IPS-18c (cell line): ENCODE measurements around the gene NGF.
"Not testable (repeated sequence)": the region's sequence is repeated elsewhere in the genome, so short reads cannot be mapped to it uniquely, and the experiment has no call there.

Experiments used
- H3K4me3 ChIP-seq: 2 replicates; pipeline ENCODE4 v1.7.0; 2013; ENCODE audit warnings: low read depth, mild to moderate bottlenecking, low read length, moderate library complexity; ENCODE audit not compliant: insufficient read depth
- H3K9me3 ChIP-seq: one replicate; pipeline ENCODE4 v1.6.1; 2013; ENCODE audit warnings: mild to moderate bottlenecking, low read length, moderate library complexity; ENCODE audit not compliant: control insufficient read depth, insufficient read depth

NGF gene

GRCh38 chr1:115337633-115338456 lies at the start of gene NGF:
Gene NGF (minus strand): TSS chr1:115338249. CDS start chr1:115286795, 51,454 bp downstream.
- peak within 1 kb of the TSS; percentile 80 for H3K4me3 ChIP-seq
- no peaks in the 10 kb centered on the region for H3K9me3 ChIP-seq

GRCh38 chr1:115383455-115383854 lies 45.4 kb upstream of the NGF start:
- not testable (repeated sequence) for H3K4me3 ChIP-seq, H3K9me3 ChIP-seq

- Histone ChIP-seq H3K4me3 (no peak overlapping the region), H3K9me3 (no peaks in the 10 kb centered on the region)
These were observed 41.9 kb upstream of the NGF start for GRCh38 chr1:115379943-115380342.

- no peak overlapping the region for H3K4me3 ChIP-seq
These were observed 39.4 kb upstream of the NGF start for GRCh38 chr1:115377411-115377810.

GRCh38 chr1:115374598-115374997 lies 36.5 kb upstream of the NGF start:
- H3K9me3 ChIP-seq, result no peaks in the 10 kb centered on the region
- no peak overlapping the region for H3K4me3 ChIP-seq

More at GRCh38 chr1:115377411-115377810, 39.4 kb upstream of the NGF start:
- H3K9me3 ChIP-seq, result no peaks in the 10 kb centered on the region

- H3K9me3 ChIP-seq, result no peaks in the 10 kb centered on the region
These were observed 35.3 kb upstream of the NGF start for GRCh38 chr1:115373305-115373704.

GRCh38 chr1:115365738-115366137 lies 27.7 kb upstream of the NGF start:
- peaks cover 3% of the 10 kb centered on the region for H3K9me3 ChIP-seq
- no peak overlapping the region for H3K4me3 ChIP-seq

More at GRCh38 chr1:115373305-115373704, 35.3 kb upstream of the NGF start:
- H3K4me3 ChIP-seq, result no peak overlapping the region

- Histone ChIP-seq H3K9me3 (peaks cover 7% of the 10 kb centered on the region), H3K4me3 (no peak overlapping the region)
These were observed 26.7 kb upstream of the NGF start for GRCh38 chr1:115364780-115365155.

GRCh38 chr1:115364046-115364779 lies 26.2 kb upstream of the NGF start:
- no peak overlapping the region for H3K4me3 ChIP-seq
- peaks cover 10% of the 10 kb centered on the region for H3K9me3 ChIP-seq

GRCh38 chr1:115363171-115363570 lies 25.1 kb upstream of the NGF start:
- peaks cover 10% of the 10 kb centered on the region for H3K9me3 ChIP-seq
- no peak overlapping the region for H3K4me3 ChIP-seq

- H3K4me3 ChIP-seq, result not testable (repeated sequence)
These were observed 22.6 kb upstream of the NGF start for GRCh38 chr1:115360505-115361129.

GRCh38 chr1:115359787-115360452 lies 21.9 kb upstream of the NGF start:
- not testable (repeated sequence) for H3K9me3 ChIP-seq, H3K4me3 ChIP-seq

More at GRCh38 chr1:115360505-115361129, 22.6 kb upstream of the NGF start:
- H3K9me3 ChIP-seq, result not testable (repeated sequence)

- H3K9me3 ChIP-seq, result peaks cover 7% of the 10 kb centered on the region
- no peak overlapping the region for H3K4me3 ChIP-seq
These were observed 18.3 kb upstream of the NGF start for GRCh38 chr1:115356356-115356755.

- H3K4me3 ChIP-seq, result no peak overlapping the region
- H3K9me3 ChIP-seq, result peaks cover 2% of the 10 kb centered on the region
These were observed 17.0 kb upstream of the NGF start for GRCh38 chr1:115355069-115355468.

GRCh38 chr1:115351143-115351542 lies 13.1 kb upstream of the NGF start:
- Histone ChIP-seq H3K9me3 (no peaks in the 10 kb centered on the region), H3K4me3 (no peak overlapping the region)

GRCh38 chr1:115348636-115349035 lies 10.6 kb upstream of the NGF start:
- H3K4me3 ChIP-seq, result no peak overlapping the region
- H3K9me3 ChIP-seq, result no peaks in the 10 kb centered on the region

- H3K4me3 ChIP-seq, result no peak overlapping the region
- H3K9me3 ChIP-seq, result no peaks in the 10 kb centered on the region
These were observed 9.2 kb upstream of the NGF start for GRCh38 chr1:115347282-115347681.
